ENCODE results near the gene STX17.

GRCh38 chr9:99903393-99903792, 3.1 kb upstream of the STX17 start:
- TF ChIP-seq POLR2A (IDR thresholded peaks at IDR 0.05) = no peak
- TF ChIP-seq, protein P1, sequence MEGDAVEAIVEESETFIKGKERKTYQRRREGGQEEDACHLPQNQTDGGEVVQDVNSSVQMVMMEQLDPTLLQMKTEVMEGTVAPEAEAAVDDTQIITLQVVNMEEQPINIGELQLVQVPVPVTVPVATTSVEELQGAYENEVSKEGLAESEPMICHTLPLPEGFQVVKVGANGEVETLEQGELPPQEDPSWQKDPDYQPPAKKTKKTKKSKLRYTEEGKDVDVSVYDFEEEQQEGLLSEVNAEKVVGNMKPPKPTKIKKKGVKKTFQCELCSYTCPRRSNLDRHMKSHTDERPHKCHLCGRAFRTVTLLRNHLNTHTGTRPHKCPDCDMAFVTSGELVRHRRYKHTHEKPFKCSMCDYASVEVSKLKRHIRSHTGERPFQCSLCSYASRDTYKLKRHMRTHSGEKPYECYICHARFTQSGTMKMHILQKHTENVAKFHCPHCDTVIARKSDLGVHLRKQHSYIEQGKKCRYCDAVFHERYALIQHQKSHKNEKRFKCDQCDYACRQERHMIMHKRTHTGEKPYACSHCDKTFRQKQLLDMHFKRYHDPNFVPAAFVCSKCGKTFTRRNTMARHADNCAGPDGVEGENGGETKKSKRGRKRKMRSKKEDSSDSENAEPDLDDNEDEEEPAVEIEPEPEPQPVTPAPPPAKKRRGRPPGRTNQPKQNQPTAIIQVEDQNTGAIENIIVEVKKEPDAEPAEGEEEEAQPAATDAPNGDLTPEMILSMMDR (IDR thresholded peaks at IDR 0.05) = no peak
